Smooth muscle cell of the brain vasculature (primary cell): Measurements from ENCODE around the gene SPECC1L.

ENCODE experiments used
- DNase-seq: peaks from one replicate; pipeline ENCODE4 v3.0.0-alpha.2; 2012; ENCODE audit warnings: low read depth, low spot score

Gene SPECC1L

GRCh38 chr22:24393848-24394247 lies 123.2 kb downstream of the SPECC1L start:
- DNase-seq, result no peak

- no peak for DNase-seq
These were observed 123.6 kb downstream of the SPECC1L start for GRCh38 chr22:24394254-24394653.

- DNase-seq, result no peak
These were observed 127.8 kb downstream of the SPECC1L start for GRCh38 chr22:24398409-24398808.

GRCh38 chr22:24400034-24400725 lies 129.5 kb downstream of the SPECC1L start:
- DNase-seq, result no peak

GRCh38 chr22:24400726-24401596 lies 130.3 kb downstream of the SPECC1L start:
- DNase-seq, result no peak

- no peak for DNase-seq
These were observed 131.3 kb downstream of the SPECC1L start for GRCh38 chr22:24401931-24402367.

- DNase-seq, result peak; percentile 58
These were observed 132.0 kb downstream of the SPECC1L start for GRCh38 chr22:24402460-24403192.

- DNase-seq, result no peak
These were observed 132.7 kb downstream of the SPECC1L start for GRCh38 chr22:24403346-24403745.

- DNase-seq, result no peak
These were observed 134.1 kb downstream of the SPECC1L start for GRCh38 chr22:24404561-24405275.

GRCh38 chr22:24405631-24406321 lies 135.1 kb downstream of the SPECC1L start:
- DNase-seq, result no peak

- no peak for DNase-seq
These were observed 136.0 kb downstream of the SPECC1L start for GRCh38 chr22:24406322-24407277.

- DNase-seq, result no peak
These were observed 136.6 kb downstream of the SPECC1L start for GRCh38 chr22:24407278-24407665.

GRCh38 chr22:24407884-24408283 lies 137.3 kb downstream of the SPECC1L start:
- no peak for DNase-seq

GRCh38 chr22:24408630-24409029 lies 138.0 kb downstream of the SPECC1L start:
- DNase-seq, result no peak

- DNase-seq, result no peak
These were observed 139.1 kb downstream of the SPECC1L start for GRCh38 chr22:24409707-24410106.

GRCh38 chr22:24410110-24410856 lies 139.7 kb downstream of the SPECC1L start:
- no peak for DNase-seq

GRCh38 chr22:24411256-24412004 lies 140.8 kb downstream of the SPECC1L start:
- DNase-seq, result no peak

GRCh38 chr22:24412274-24412673 lies 141.6 kb downstream of the SPECC1L start:
- DNase-seq, result no peak
